Measurements from ENCODE around the gene FDPS.

DNA sequence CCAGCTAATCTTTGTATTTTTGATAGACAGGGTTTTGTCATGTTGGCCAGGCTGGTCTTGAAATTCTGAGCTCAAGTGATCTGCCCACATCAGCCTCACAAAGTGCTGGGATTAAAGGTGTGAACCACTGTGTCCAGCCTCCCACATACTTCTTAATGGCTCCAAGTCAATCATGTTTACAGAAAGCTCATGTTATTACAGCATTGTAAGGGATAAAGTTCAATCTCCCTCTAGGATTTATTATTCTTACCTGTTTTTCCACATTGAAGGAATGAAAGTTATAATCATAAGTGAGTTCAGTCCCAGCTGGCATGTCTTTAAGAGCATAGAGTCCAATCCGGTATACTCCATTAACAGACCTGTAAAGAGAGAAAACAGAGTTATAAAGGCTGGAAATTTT, 51.4 kb downstream of the FDPS start:
- TF ChIP-seq, protein P1, sequence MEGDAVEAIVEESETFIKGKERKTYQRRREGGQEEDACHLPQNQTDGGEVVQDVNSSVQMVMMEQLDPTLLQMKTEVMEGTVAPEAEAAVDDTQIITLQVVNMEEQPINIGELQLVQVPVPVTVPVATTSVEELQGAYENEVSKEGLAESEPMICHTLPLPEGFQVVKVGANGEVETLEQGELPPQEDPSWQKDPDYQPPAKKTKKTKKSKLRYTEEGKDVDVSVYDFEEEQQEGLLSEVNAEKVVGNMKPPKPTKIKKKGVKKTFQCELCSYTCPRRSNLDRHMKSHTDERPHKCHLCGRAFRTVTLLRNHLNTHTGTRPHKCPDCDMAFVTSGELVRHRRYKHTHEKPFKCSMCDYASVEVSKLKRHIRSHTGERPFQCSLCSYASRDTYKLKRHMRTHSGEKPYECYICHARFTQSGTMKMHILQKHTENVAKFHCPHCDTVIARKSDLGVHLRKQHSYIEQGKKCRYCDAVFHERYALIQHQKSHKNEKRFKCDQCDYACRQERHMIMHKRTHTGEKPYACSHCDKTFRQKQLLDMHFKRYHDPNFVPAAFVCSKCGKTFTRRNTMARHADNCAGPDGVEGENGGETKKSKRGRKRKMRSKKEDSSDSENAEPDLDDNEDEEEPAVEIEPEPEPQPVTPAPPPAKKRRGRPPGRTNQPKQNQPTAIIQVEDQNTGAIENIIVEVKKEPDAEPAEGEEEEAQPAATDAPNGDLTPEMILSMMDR (IDR thresholded peaks at IDR 0.05), result no peak
- no peak for TF ChIP-seq POLR2AphosphoS5 (IDR thresholded peaks at IDR 0.05)
- no peak for TF ChIP-seq POLR2A (IDR thresholded peaks at IDR 0.05)

Measured in upper lobe of left lung (tissue), 4 donors.